ENCODE results near the gene SLC31A2.
"Not testable (repeated sequence)": the region's sequence is repeated elsewhere in the genome, so short reads cannot be mapped to it uniquely, and the experiment has no call there.

Gene SLC31A2

GRCh38 chr9:113150670-113151611 is at the start of gene SLC31A2:
TSS of gene SLC31A2 (plus strand) at chr9:113151007. CDS start at chr9:113151075, 68 bp downstream.
- peak; percentile 62 for DNase-seq

- not testable (repeated sequence) for DNase-seq
Measured at GRCh38 chr9:113105345-113105744, 45.5 kb upstream of the SLC31A2 start.

- not testable (repeated sequence) for DNase-seq
Measured at GRCh38 chr9:113111065-113111951, 39.5 kb upstream of the SLC31A2 start.

- DNase-seq: not testable (repeated sequence)
Measured at GRCh38 chr9:113112706-113113510, 37.9 kb upstream of the SLC31A2 start.

GRCh38 chr9:113118829-113119228 is 32.0 kb upstream of the SLC31A2 start:
- not testable (repeated sequence) for DNase-seq

GRCh38 chr9:113125386-113126035 is 25.3 kb upstream of the SLC31A2 start:
- no peak for DNase-seq

- DNase-seq: no peak
Measured at GRCh38 chr9:113129466-113129865, 21.3 kb upstream of the SLC31A2 start.

- no peak for DNase-seq
Measured at GRCh38 chr9:113129884-113130283, 20.9 kb upstream of the SLC31A2 start.

GRCh38 chr9:113131689-113132151 is 19.1 kb upstream of the SLC31A2 start:
- no peak for DNase-seq

GRCh38 chr9:113137196-113138168 is 13.3 kb upstream of the SLC31A2 start:
- no peak for DNase-seq

- DNase-seq: no peak
Measured at GRCh38 chr9:113138760-113139159, 12.0 kb upstream of the SLC31A2 start.

- no peak for DNase-seq
Measured at GRCh38 chr9:113139225-113139829, 11.5 kb upstream of the SLC31A2 start.

GRCh38 chr9:113139953-113140352 is 10.9 kb upstream of the SLC31A2 start:
- no peak for DNase-seq

- not testable (repeated sequence) for DNase-seq
Measured at GRCh38 chr9:113140896-113141295, 9.9 kb upstream of the SLC31A2 start.

- no peak for DNase-seq
Measured at GRCh38 chr9:113143432-113144227, 7.2 kb upstream of the SLC31A2 start.

- DNase-seq: no peak
Measured at GRCh38 chr9:113148372-113148705, 2.5 kb upstream of the SLC31A2 start.

- DNase-seq: no peak
Measured at GRCh38 chr9:113148781-113149510, 1.9 kb upstream of the SLC31A2 start.

GRCh38 chr9:113149561-113149960 is 1.2 kb upstream of the SLC31A2 start:
- not testable (repeated sequence) for DNase-seq

Measured in NCI-H2107 (cell line).